HepG2 (cell line): ENCODE data around the gene FLAD1. TPM values are rescaled to one million over a fixed set of nuclear protein-coding genes. Genes with fewer than 3 reads are reported as not detected.

Experiments
- CAMTA2 ChIP-seq: sonication (generic); formaldehyde crosslinking; IDR thresholded peaks from 2 replicates; pipeline ENCODE4 v1.4.0; 2020; ENCODE audit warnings: mild to moderate bottlenecking, missing genetic modification reagents, borderline replicate concordance
- FOXK2 ChIP-seq: fragments of 450-650 bp; IDR thresholded peaks from 2 replicates; pipeline ENCODE4 v1.6.1; 2016
- HNF1B ChIP-seq: sonication (generic); formaldehyde crosslinking; IDR thresholded peaks from 2 replicates; pipeline ENCODE4 v1.5.1; 2020; ENCODE audit warnings: mild to moderate bottlenecking, moderate library complexity, missing genetic modification reagents
- KAT8 ChIP-seq: IDR thresholded peaks from 2 replicates; pipeline ENCODE4 v1.6.1; 2016; ENCODE audit warnings: missing genetic modification reagents, missing compliant biosample characterization
- KLF9 ChIP-seq: IDR thresholded peaks from 2 replicates; pipeline ENCODE4 v1.6.1; 2016; ENCODE audit warnings: low read depth
- PCBP1 ChIP-seq: fragments of 200-400 bp; formaldehyde crosslinking; IDR thresholded peaks from 2 replicates; pipeline ENCODE4 v1.6.1; 2017; ENCODE audit warnings: mild to moderate bottlenecking, low read depth, low read length, borderline replicate concordance
- REL ChIP-seq: sonication (generic); formaldehyde crosslinking; conservative IDR thresholded peaks from 2 replicates; pipeline ENCODE4 v1.8.0; 2022; ENCODE audit warnings: mild to moderate bottlenecking, missing genetic modification reagents, moderate library complexity
- STAG1 ChIP-seq: sonication (generic); formaldehyde crosslinking; IDR thresholded peaks from 2 replicates; pipeline ENCODE4 v1.4.0; 2020; ENCODE audit warnings: missing genetic modification reagents
- YEATS2 ChIP-seq: sonication (generic); formaldehyde crosslinking; IDR thresholded peaks from 2 replicates; pipeline ENCODE4 v1.4.0; 2020; ENCODE audit warnings: missing genetic modification reagents, borderline replicate concordance
- ZNF138 ChIP-seq: sonication (generic); formaldehyde crosslinking; IDR thresholded peaks from 2 replicates; pipeline ENCODE4 v1.5.0; 2020; ENCODE audit warnings: mild to moderate bottlenecking, low read depth, missing genetic modification reagents
- ZNF337 ChIP-seq: sonication (generic); formaldehyde crosslinking; IDR thresholded peaks from 2 replicates; pipeline ENCODE4 v1.5.1; 2020; ENCODE audit warnings: missing genetic modification reagents, low read depth, mild to moderate bottlenecking, borderline replicate concordance
- ZNF570 ChIP-seq: sonication (generic); formaldehyde crosslinking; IDR thresholded peaks from 2 replicates; pipeline ENCODE4 v1.4.0; 2020; ENCODE audit warnings: mild to moderate bottlenecking, missing genetic modification reagents, borderline replicate concordance
- polyA plus RNA-seq, 8 experiments: library from polyadenylated mRNA; depleted of rRNA in 3 of 8; stranded (reverse) in 7 of 8; unstranded in 1 of 8; fragments of >200 nt; fragmentation: Illumina TruSeq in 4 of 8; extraction: Trizol in 4 of 8; gene quantifications; 2 replicates each; pipeline versions ENCODE4 v1.2.1 to v1.2.3, GENCODE V29; 2011 to 2016; ENCODE audit warnings: low read depth in 4 of 8, missing spikeins in 1 of 8, mixed read lengths in 1 of 8; ENCODE audit not compliant: insufficient read depth in 1 of 8
- total RNA-seq, 5 experiments: library from RNA; depleted of rRNA; stranded (reverse); fragments of >200 nt; fragmentation: Illumina TruSeq; extraction: Trizol; gene quantifications; 2 replicates each; pipeline ENCODE4 v1.2.3, GENCODE V29; 2016; ENCODE audit warnings: low read depth in 1 of 5
- TF ChIP-seq, protein P1 (sequence below): sonication (generic); formaldehyde crosslinking; IDR thresholded peaks from 2 replicates; pipeline ENCODE4 v1.9.0; 2022; ENCODE audit warnings: missing genetic modification reagents, mild to moderate bottlenecking, borderline replicate concordance
- TF ChIP-seq, protein P2 (sequence below), 2 experiments: sonication (generic) in 1 of 2; formaldehyde crosslinking in 1 of 2; IDR thresholded peaks; 2 replicates each; pipeline versions ENCODE4 v1.6.1 to v1.9.0; 2014 to 2022; ENCODE audit warnings: antibody characterized with exemption in 1 of 2, borderline replicate concordance in 1 of 2, inconsistent platforms in 1 of 2, low read depth in 1 of 2, missing genetic modification reagents in 1 of 2
- TF ChIP-seq, protein P3 (sequence below): IDR thresholded peaks from 2 replicates; pipeline ENCODE4 v1.6.1; 2016; ENCODE audit warnings: low read depth, control low read depth
- TF ChIP-seq, protein P4 (sequence below): sonication (generic); formaldehyde crosslinking; IDR thresholded peaks from 2 replicates; pipeline ENCODE4 v1.5.0; 2020; ENCODE audit warnings: mild to moderate bottlenecking, low read depth, missing genetic modification reagents, borderline replicate concordance

Gene FLAD1
- total and polyA plus RNA-seq, 2 of the 13 experiments (the other 11 are each of a cell fraction or from before 2014, with no cell fraction given) = 25.9 to 32.8 TPM

GRCh38 chr1:154970631-154971340, 12.4 kb upstream of the FLAD1 start, which contains the start of gene SHC1 (continued):
- TF ChIP-seq, protein P1, sequence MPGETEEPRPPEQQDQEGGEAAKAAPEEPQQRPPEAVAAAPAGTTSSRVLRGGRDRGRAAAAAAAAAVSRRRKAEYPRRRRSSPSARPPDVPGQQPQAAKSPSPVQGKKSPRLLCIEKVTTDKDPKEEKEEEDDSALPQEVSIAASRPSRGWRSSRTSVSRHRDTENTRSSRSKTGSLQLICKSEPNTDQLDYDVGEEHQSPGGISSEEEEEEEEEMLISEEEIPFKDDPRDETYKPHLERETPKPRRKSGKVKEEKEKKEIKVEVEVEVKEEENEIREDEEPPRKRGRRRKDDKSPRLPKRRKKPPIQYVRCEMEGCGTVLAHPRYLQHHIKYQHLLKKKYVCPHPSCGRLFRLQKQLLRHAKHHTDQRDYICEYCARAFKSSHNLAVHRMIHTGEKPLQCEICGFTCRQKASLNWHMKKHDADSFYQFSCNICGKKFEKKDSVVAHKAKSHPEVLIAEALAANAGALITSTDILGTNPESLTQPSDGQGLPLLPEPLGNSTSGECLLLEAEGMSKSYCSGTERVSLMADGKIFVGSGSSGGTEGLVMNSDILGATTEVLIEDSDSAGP (CRISPR knock-in tag) = peak; percentile 21; the same call in 1 of the 2 replicates
- no peak for TF ChIP-seq STAG1 (CRISPR knock-in tag)
- peak; percentile 83 for TF ChIP-seq HNF1B (CRISPR knock-in tag)
- no peak for TF ChIP-seq ZNF138
- no peak for TF ChIP-seq CAMTA2 (CRISPR knock-in tag)
- no peak; the same call in 1 of the 2 replicates for TF ChIP-seq YEATS2 (CRISPR knock-in tag)
- 0 out of 2 replicates have a peak, but pooled peaks have one; percentile 45 for TF ChIP-seq PCBP1
- TF ChIP-seq, protein P2, sequence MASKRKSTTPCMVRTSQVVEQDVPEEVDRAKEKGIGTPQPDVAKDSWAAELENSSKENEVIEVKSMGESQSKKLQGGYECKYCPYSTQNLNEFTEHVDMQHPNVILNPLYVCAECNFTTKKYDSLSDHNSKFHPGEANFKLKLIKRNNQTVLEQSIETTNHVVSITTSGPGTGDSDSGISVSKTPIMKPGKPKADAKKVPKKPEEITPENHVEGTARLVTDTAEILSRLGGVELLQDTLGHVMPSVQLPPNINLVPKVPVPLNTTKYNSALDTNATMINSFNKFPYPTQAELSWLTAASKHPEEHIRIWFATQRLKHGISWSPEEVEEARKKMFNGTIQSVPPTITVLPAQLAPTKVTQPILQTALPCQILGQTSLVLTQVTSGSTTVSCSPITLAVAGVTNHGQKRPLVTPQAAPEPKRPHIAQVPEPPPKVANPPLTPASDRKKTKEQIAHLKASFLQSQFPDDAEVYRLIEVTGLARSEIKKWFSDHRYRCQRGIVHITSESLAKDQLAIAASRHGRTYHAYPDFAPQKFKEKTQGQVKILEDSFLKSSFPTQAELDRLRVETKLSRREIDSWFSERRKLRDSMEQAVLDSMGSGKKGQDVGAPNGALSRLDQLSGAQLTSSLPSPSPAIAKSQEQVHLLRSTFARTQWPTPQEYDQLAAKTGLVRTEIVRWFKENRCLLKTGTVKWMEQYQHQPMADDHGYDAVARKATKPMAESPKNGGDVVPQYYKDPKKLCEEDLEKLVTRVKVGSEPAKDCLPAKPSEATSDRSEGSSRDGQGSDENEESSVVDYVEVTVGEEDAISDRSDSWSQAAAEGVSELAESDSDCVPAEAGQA (IDR thresholded peaks at IDR 0.05; ENCODE audit: low read depth) = no peak
- TF ChIP-seq, protein P2 (CRISPR knock-in tag; IDR thresholded peaks at IDR 0.05; ENCODE audit: borderline replicate concordance) = no peak
- TF ChIP-seq REL (CRISPR knock-in tag) = no peak
- TF ChIP-seq KAT8 (CRISPR knock-in tag) = 0 out of 2 replicates have a peak, but pooled peaks have one; percentile 23
- TF ChIP-seq, protein P3, sequence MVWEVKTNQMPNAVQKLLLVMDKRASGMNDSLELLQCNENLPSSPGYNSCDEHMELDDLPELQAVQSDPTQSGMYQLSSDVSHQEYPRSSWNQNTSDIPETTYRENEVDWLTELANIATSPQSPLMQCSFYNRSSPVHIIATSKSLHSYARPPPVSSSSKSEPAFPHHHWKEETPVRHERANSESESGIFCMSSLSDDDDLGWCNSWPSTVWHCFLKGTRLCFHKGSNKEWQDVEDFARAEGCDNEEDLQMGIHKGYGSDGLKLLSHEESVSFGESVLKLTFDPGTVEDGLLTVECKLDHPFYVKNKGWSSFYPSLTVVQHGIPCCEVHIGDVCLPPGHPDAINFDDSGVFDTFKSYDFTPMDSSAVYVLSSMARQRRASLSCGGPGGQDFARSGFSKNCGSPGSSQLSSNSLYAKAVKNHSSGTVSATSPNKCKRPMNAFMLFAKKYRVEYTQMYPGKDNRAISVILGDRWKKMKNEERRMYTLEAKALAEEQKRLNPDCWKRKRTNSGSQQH (CRISPR knock-in tag) = no peak; the same call in 1 of the 2 replicates
- TF ChIP-seq, protein P4, sequence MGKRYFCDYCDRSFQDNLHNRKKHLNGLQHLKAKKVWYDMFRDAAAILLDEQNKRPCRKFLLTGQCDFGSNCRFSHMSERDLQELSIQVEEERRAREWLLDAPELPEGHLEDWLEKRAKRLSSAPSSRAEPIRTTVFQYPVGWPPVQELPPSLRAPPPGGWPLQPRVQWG (CRISPR knock-in tag) = no peak
- no peak for TF ChIP-seq ZNF337 (CRISPR knock-in tag)
- TF ChIP-seq FOXK2 = no peak
- no peak for TF ChIP-seq ZNF570
- no peak for TF ChIP-seq KLF9 (CRISPR knock-in tag)
